ENCODE measurements around the gene VCP. TPM values are rescaled to one million over a fixed set of nuclear protein-coding genes. Genes with fewer than 3 reads are reported as not detected.

VCP gene
- total RNA-seq, 1 donor from 2014 or later, result 397 TPM

DNA sequence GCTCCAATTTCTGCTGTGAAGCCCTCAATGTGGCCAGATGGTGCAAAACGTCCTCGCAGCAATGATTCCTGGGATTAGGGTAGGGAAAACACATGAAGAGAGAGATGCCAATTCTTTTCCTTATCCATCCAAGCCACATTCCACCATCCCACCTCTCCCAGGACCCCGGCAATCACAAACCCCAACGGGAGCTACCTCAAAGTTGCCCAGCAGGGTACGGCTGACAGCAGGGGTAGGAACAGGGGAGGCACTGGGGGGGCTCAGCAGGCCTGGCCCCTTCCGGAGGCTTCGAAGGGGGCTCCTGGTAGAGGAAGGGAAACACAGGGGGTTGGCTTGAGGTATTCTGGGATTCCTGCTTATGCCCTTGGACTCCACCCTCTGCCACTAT, 33.9 kb upstream of the VCP start:
- Mint-ChIP-seq H3K4me1 (ENCODE audit: unreplicated experiment) (peaks cover 29% of the 10 kb centered on the region), H3K27me3 (ENCODE audit: unreplicated experiment) (peaks cover 19% of the 10 kb centered on the region), H3K4me3 (ENCODE audit: unreplicated experiment) (peak overlapping the region; percentile 27), H3K9me3 (ENCODE audit: unreplicated experiment) (no peaks in the 10 kb centered on the region), H3K27ac (ENCODE audit: unreplicated experiment) (no peak overlapping the region), H3K36me3 (ENCODE audit: low read depth, unreplicated experiment) (peaks cover 33% of the 10 kb centered on the region)
- DNase-seq (ENCODE audit: low spot score), result no peak
- no peak for TF ChIP-seq CTCF (IDR thresholded peaks at IDR 0.05; ENCODE audit: unreplicated experiment)

DNA sequence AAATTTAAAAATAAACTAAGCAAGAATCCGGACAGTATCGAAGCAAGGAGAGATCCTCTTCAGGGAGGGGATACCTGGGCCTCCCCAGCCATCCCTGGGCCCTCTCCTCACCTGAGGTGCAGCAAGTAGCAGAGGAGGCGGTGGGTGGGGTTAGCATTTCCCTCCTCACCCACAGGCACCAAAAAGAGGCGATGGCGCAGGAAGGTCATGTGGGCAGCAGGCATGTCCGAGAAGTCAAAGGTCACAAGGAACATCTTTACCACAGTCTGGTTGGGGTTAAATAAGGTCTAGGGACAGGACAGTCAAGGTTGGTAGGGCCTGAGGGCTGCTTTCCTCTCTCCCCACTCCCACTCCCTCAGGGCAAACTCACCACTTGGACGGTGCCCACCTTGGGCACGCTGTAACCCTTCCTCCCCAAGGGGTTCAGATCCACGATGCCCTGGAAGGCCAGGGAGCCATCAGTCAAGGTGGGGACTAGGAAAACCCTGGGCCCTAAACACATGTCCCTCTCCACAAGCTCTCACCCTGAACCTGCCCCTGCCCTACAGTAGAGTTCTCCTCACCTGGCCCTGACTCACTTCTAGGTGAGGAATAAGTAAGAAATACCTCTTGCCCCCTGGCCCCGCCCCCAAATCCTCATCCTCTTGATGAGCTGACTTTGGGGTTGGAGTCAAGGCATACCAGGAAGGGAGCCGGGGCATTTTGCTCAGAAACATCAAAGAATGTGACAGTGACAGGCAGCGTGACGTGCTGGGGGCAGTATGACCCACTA, 33.3 kb upstream of the VCP start:
- DNase-seq (ENCODE audit: low spot score), result no peak
- TF ChIP-seq CTCF (IDR thresholded peaks at IDR 0.05; ENCODE audit: unreplicated experiment), result no peak
- peaks cover 30% of the 10 kb centered on the region for H3K4me1 Mint-ChIP-seq (ENCODE audit: unreplicated experiment)
- H3K27me3 Mint-ChIP-seq (ENCODE audit: unreplicated experiment), result peaks cover 22% of the 10 kb centered on the region
- no peaks in the 10 kb centered on the region for H3K9me3 Mint-ChIP-seq (ENCODE audit: unreplicated experiment)
- peaks cover 39% of the 10 kb centered on the region for H3K36me3 Mint-ChIP-seq (ENCODE audit: low read depth, unreplicated experiment)
- peak overlapping the region; percentile 72 for H3K27ac Mint-ChIP-seq (ENCODE audit: unreplicated experiment)
- peak overlapping the region; percentile 27 for H3K4me3 Mint-ChIP-seq (ENCODE audit: unreplicated experiment)

DNA sequence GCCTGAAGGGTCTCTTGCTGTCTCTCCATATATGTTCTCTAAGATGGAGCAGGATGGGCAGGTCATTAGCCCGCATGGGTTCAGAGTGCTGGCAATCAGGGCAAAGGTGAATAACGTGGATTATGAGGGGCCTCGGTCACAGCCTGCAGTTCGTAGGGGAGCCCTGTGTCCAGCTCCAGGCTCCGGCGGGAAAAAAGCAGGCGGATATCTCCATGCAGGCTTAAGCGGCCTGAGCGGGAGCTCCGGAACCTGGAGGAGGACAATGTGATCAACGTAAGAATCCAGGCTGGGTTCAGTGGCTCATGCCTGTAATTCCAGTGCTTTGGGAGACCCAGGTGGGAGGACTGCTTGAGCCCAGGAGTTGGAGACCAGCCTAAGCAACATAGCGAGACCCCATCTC, 32.7 kb upstream of the VCP start:
- Mint-ChIP-seq H3K4me1 (ENCODE audit: unreplicated experiment) (peaks cover 27% of the 10 kb centered on the region), H3K9me3 (ENCODE audit: unreplicated experiment) (no peaks in the 10 kb centered on the region), H3K27me3 (ENCODE audit: unreplicated experiment) (peaks cover 24% of the 10 kb centered on the region), H3K36me3 (ENCODE audit: low read depth, unreplicated experiment) (peaks cover 44% of the 10 kb centered on the region), H3K4me3 (ENCODE audit: unreplicated experiment) (no peak overlapping the region), H3K27ac (ENCODE audit: unreplicated experiment) (no peak overlapping the region)
- no peak for TF ChIP-seq CTCF (IDR thresholded peaks at IDR 0.05; ENCODE audit: unreplicated experiment)
- no peak for DNase-seq (ENCODE audit: low spot score)

DNA sequence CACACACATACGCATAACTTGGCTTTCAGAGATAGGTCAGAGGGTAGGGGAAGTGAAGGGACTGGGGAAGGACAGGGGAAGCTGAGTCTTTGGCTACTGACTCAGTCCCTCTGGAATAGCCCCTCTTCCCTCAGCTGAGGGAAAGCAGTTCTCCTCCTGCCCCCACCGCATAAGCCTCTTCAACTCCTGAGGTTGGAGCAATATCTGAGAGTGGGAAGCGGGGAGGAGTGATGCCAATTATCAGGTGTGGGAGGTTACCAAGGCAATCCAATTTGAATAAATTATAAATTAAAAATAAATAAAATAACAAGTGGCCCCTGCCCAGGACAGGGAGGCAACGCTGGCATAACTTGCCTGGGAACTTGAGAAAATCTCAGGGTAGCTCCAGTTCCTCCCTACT, 32.2 kb upstream of the VCP start:
- no peak for TF ChIP-seq CTCF (IDR thresholded peaks at IDR 0.05; ENCODE audit: unreplicated experiment)
- no peaks in the 10 kb centered on the region for H3K9me3 Mint-ChIP-seq (ENCODE audit: unreplicated experiment)
- no peak for DNase-seq (ENCODE audit: low spot score)
- H3K27ac Mint-ChIP-seq (ENCODE audit: unreplicated experiment), result peak overlapping the region; percentile 100
- peaks cover 26% of the 10 kb centered on the region for H3K4me1 Mint-ChIP-seq (ENCODE audit: unreplicated experiment)
- peaks cover 47% of the 10 kb centered on the region for H3K36me3 Mint-ChIP-seq (ENCODE audit: low read depth, unreplicated experiment)
- peaks cover 23% of the 10 kb centered on the region for H3K27me3 Mint-ChIP-seq (ENCODE audit: unreplicated experiment)
- H3K4me3 Mint-ChIP-seq (ENCODE audit: unreplicated experiment), result no peak overlapping the region

- peak overlapping the region; percentile 97 for H3K4me3 Mint-ChIP-seq (ENCODE audit: unreplicated experiment)
- H3K36me3 Mint-ChIP-seq (ENCODE audit: low read depth, unreplicated experiment), result peaks cover 49% of the 10 kb centered on the region
- TF ChIP-seq CTCF (IDR thresholded peaks at IDR 0.05; ENCODE audit: unreplicated experiment), result no peak
- DNase-seq (ENCODE audit: low spot score), result no peak
- peaks cover 24% of the 10 kb centered on the region for H3K27me3 Mint-ChIP-seq (ENCODE audit: unreplicated experiment)
- H3K9me3 Mint-ChIP-seq (ENCODE audit: unreplicated experiment), result no peaks in the 10 kb centered on the region
- peaks cover 26% of the 10 kb centered on the region for H3K4me1 Mint-ChIP-seq (ENCODE audit: unreplicated experiment)
- H3K27ac Mint-ChIP-seq (ENCODE audit: unreplicated experiment), result peak overlapping the region; percentile 100
Observed at GRCh38 chr9:35103660-35104191, 31.3 kb upstream of the VCP start.
